ENCODE data around the gene POMGNT1.

POMGNT1 gene

DNA sequence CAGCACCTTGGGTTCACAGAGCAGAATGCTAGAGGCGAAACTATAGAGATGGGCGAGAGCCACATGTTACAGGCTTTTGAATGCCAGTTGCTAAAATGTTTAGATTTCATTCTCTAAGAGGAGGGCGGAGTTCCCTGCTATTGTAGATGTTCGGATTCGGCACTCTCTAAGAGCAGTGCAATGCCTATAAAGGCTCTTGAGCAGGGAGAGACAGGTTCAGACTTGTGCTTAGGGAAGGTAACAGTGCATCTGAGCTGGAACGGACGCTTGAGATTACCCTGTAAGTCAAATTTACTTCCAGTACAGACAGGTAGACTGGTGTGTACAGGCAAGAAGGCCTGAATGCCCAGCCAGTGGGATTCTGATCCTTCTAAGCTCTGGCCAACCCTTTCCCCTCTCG lies 20.2 kb upstream of the POMGNT1 start:
- no peak overlapping the region for H3K4me3 ChIP-seq (replicated peaks; ENCODE audit: low read depth, low read length)
- TF ChIP-seq, protein P1, sequence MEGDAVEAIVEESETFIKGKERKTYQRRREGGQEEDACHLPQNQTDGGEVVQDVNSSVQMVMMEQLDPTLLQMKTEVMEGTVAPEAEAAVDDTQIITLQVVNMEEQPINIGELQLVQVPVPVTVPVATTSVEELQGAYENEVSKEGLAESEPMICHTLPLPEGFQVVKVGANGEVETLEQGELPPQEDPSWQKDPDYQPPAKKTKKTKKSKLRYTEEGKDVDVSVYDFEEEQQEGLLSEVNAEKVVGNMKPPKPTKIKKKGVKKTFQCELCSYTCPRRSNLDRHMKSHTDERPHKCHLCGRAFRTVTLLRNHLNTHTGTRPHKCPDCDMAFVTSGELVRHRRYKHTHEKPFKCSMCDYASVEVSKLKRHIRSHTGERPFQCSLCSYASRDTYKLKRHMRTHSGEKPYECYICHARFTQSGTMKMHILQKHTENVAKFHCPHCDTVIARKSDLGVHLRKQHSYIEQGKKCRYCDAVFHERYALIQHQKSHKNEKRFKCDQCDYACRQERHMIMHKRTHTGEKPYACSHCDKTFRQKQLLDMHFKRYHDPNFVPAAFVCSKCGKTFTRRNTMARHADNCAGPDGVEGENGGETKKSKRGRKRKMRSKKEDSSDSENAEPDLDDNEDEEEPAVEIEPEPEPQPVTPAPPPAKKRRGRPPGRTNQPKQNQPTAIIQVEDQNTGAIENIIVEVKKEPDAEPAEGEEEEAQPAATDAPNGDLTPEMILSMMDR (IDR thresholded peaks at IDR 0.05; ENCODE audit: low read length, missing control alignments): no peak
- DNase-seq (ENCODE audit: low read depth): no peak

GRCh38 chr1:46215504-46215903 lies 17.3 kb upstream of the POMGNT1 start:
- TF ChIP-seq, protein P1 (IDR thresholded peaks at IDR 0.05; ENCODE audit: low read length, missing control alignments): no peak
- no peak for DNase-seq (ENCODE audit: low read depth)

DNA sequence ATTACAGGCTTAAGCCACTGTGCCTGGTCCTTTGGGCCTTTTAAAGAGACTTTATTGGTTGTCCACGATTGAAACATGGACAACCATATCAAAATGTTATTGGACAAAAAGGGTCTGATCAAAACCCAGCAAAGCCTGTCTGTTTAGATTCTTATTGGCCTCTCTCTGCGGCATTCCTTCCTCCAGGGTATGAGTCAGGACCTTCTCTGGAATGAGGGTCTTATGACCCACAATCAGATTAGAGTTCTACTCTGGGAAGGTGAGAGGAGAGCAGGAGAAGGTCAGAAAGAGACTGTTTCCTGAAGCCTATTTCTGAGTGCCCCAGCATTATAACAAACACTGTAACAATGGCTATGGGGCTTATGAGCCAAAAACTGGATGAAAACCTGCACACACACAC lies 12.8 kb upstream of the POMGNT1 start:
- TF ChIP-seq, protein P1 (IDR thresholded peaks at IDR 0.05; ENCODE audit: low read length, missing control alignments): no peak
- no peak overlapping the region for H3K4me3 ChIP-seq (replicated peaks; ENCODE audit: low read depth, low read length)
- DNase-seq (ENCODE audit: low read depth): no peak

More at GRCh38 chr1:46215504-46215903, 17.3 kb upstream of the POMGNT1 start:
- H3K4me3 ChIP-seq (replicated peaks; ENCODE audit: low read depth, low read length): no peak overlapping the region

DNA sequence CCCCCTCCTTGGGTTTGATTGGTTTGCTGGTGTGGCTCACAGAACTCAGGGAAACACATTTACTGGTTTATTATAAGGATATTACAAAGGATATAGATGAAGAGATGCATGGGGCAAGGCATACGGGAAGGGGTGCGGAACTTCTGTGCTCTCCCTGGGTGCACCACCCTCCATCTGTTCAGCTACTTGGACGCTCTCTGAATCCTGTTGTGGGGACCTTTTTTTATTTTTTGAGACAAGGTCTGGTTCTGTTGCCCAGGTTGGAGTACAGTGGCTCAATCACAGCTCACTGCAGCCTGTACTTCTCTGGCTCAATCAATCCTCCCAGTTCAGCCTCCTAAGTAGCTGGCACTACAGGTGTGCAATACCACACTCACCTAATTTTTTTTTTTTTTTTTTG lies 12.3 kb upstream of the POMGNT1 start:
- TF ChIP-seq, protein P1 (IDR thresholded peaks at IDR 0.05; ENCODE audit: low read length, missing control alignments): no peak
- no peak overlapping the region for H3K4me3 ChIP-seq (replicated peaks; ENCODE audit: low read depth, low read length)
- no peak for DNase-seq (ENCODE audit: low read depth)

- no peak for DNase-seq (ENCODE audit: low read depth)
- TF ChIP-seq, protein P1 (IDR thresholded peaks at IDR 0.05; ENCODE audit: low read length, missing control alignments): no peak
- no peak overlapping the region for H3K4me3 ChIP-seq (replicated peaks; ENCODE audit: low read depth, low read length)
These were observed 8.2 kb upstream of the POMGNT1 start for GRCh38 chr1:46206399-46206798.

- TF ChIP-seq, protein P1 (IDR thresholded peaks at IDR 0.05; ENCODE audit: low read length, missing control alignments): no peak
- DNase-seq (ENCODE audit: low read depth): no peak
- no peak overlapping the region for H3K4me3 ChIP-seq (replicated peaks; ENCODE audit: low read depth, low read length)
These were observed 7.6 kb upstream of the POMGNT1 start for GRCh38 chr1:46205791-46206190.

DNA sequence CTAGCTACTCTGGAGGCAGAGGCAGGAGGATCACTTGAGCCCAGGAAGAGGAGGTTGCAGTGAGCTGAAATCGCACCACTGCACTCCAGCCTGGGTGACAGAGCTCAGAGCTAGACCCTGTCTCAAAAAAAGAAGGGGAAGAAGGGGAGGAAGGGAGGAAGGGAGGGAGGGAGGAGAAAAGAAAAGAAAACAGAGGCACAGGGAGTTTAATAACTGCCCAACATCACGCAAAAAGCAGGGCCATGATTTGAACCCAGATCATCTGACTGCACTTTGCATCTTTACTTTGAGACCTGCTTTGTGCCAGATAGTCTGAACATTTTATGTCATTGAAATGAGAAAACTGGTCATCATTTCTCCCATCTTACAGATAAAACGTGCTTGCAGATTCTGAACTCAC lies 6.9 kb upstream of the POMGNT1 start:
- H3K4me3 ChIP-seq (replicated peaks; ENCODE audit: low read depth, low read length): no peak overlapping the region
- DNase-seq (ENCODE audit: low read depth): no peak
- TF ChIP-seq, protein P1 (IDR thresholded peaks at IDR 0.05; ENCODE audit: low read length, missing control alignments): no peak

Measured in fibroblast of pulmonary artery (primary cell).